Measurements from ENCODE around the gene GRHPR.

The GRHPR gene

GRCh38 chr9:37385286-37385685, 37.2 kb upstream of the GRHPR start:
- TF ChIP-seq GATA2 (IDR thresholded peaks at IDR 0.05; ENCODE audit: low read depth, low read length) (no peak), GATA3 (IDR thresholded peaks at IDR 0.05; ENCODE audit: low read depth, low read length) (no peak)

- TF ChIP-seq GATA2 (IDR thresholded peaks at IDR 0.05; ENCODE audit: low read depth, low read length) (no peak), GATA3 (IDR thresholded peaks at IDR 0.05; ENCODE audit: low read depth, low read length) (no peak)
These were observed 35.5 kb upstream of the GRHPR start for GRCh38 chr9:37386988-37387387.

- no peak for TF ChIP-seq GATA3 (IDR thresholded peaks at IDR 0.05; ENCODE audit: low read depth, low read length)
- no peak for TF ChIP-seq GATA2 (IDR thresholded peaks at IDR 0.05; ENCODE audit: low read depth, low read length)
These were observed 31.7 kb upstream of the GRHPR start for GRCh38 chr9:37390759-37391158.

- no peak for TF ChIP-seq GATA3 (IDR thresholded peaks at IDR 0.05; ENCODE audit: low read depth, low read length)
- no peak for TF ChIP-seq GATA2 (IDR thresholded peaks at IDR 0.05; ENCODE audit: low read depth, low read length)
These were observed 30.2 kb upstream of the GRHPR start for GRCh38 chr9:37392272-37392671.

GRCh38 chr9:37395229-37395628, 27.3 kb upstream of the GRHPR start:
- TF ChIP-seq GATA2 (IDR thresholded peaks at IDR 0.05; ENCODE audit: low read depth, low read length) (no peak), GATA3 (IDR thresholded peaks at IDR 0.05; ENCODE audit: low read depth, low read length) (no peak)

GRCh38 chr9:37395663-37396062, 26.8 kb upstream of the GRHPR start:
- TF ChIP-seq GATA3 (IDR thresholded peaks at IDR 0.05; ENCODE audit: low read depth, low read length) (no peak), GATA2 (IDR thresholded peaks at IDR 0.05; ENCODE audit: low read depth, low read length) (no peak)

- no peak for TF ChIP-seq GATA3 (IDR thresholded peaks at IDR 0.05; ENCODE audit: low read depth, low read length)
- no peak for TF ChIP-seq GATA2 (IDR thresholded peaks at IDR 0.05; ENCODE audit: low read depth, low read length)
These were observed 24.0 kb upstream of the GRHPR start for GRCh38 chr9:37398464-37399025.

- no peak for TF ChIP-seq GATA3 (IDR thresholded peaks at IDR 0.05; ENCODE audit: low read depth, low read length)
- no peak for TF ChIP-seq GATA2 (IDR thresholded peaks at IDR 0.05; ENCODE audit: low read depth, low read length)
These were observed 23.2 kb upstream of the GRHPR start for GRCh38 chr9:37399336-37399735.

- TF ChIP-seq GATA2 (IDR thresholded peaks at IDR 0.05; ENCODE audit: low read depth, low read length) (no peak), GATA3 (IDR thresholded peaks at IDR 0.05; ENCODE audit: low read depth, low read length) (no peak)
These were observed 17.9 kb upstream of the GRHPR start for GRCh38 chr9:37404590-37404989.

GRCh38 chr9:37405350-37405749, 17.1 kb upstream of the GRHPR start:
- TF ChIP-seq GATA2 (IDR thresholded peaks at IDR 0.05; ENCODE audit: low read depth, low read length) (no peak), GATA3 (IDR thresholded peaks at IDR 0.05; ENCODE audit: low read depth, low read length) (no peak)

- TF ChIP-seq GATA3 (IDR thresholded peaks at IDR 0.05; ENCODE audit: low read depth, low read length), result no peak
- TF ChIP-seq GATA2 (IDR thresholded peaks at IDR 0.05; ENCODE audit: low read depth, low read length), result no peak
These were observed 16.6 kb upstream of the GRHPR start for GRCh38 chr9:37405764-37406380.

- TF ChIP-seq GATA3 (IDR thresholded peaks at IDR 0.05; ENCODE audit: low read depth, low read length), result no peak
- no peak for TF ChIP-seq GATA2 (IDR thresholded peaks at IDR 0.05; ENCODE audit: low read depth, low read length)
These were observed 15.7 kb upstream of the GRHPR start for GRCh38 chr9:37406603-37407401.

GRCh38 chr9:37407468-37407867, 15.0 kb upstream of the GRHPR start:
- TF ChIP-seq GATA3 (IDR thresholded peaks at IDR 0.05; ENCODE audit: low read depth, low read length) (no peak), GATA2 (IDR thresholded peaks at IDR 0.05; ENCODE audit: low read depth, low read length) (no peak)

GRCh38 chr9:37408933-37409710, 13.4 kb upstream of the GRHPR start:
- TF ChIP-seq GATA3 (IDR thresholded peaks at IDR 0.05; ENCODE audit: low read depth, low read length), result no peak
- no peak for TF ChIP-seq GATA2 (IDR thresholded peaks at IDR 0.05; ENCODE audit: low read depth, low read length)
